Smooth muscle cell of the brain vasculature (primary cell): ENCODE measurements around the gene PPP1R8.

Source experiments
- DNase-seq: peaks from one replicate; pipeline ENCODE4 v3.0.0-alpha.2; 2012; ENCODE audit warnings: low read depth, low spot score

PPP1R8 gene

DNA sequence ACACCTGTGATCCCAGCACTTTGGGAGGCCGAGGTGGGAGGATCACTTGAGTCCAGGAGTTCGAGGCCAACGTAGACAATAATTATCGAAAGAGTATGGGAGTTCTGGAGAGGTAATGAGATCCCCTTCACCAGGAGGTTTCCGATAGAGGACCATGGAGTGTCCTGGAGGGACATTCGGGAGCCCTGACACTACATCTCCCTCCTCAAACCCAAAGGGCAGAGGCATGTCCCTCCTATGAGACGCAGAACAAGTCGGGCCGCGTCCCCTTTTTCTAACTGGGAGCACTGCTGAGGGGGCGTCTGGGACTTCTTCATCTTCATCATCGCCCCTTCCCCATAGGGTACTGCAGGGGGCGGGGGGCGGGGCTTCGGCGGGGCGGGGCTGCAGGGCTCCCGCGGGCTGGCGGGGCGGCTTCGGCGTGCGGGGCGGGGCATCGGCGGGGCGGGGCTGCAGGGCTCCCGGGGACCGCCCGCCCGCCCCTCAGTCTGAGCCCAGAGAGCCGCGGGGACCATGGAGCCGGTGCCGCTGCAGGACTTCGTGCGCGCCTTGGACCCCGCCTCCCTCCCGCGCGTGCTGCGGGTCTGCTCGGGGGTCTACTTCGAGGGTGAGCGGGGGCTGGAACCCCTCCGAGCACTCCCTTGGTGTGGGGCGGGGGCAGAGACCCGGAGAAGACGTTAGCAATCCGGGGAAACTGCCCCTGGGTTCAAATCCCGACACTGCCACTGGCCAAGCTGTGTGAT is 41.6 kb downstream of the PPP1R8 start, which contains the start of gene THEMIS2:
Gene THEMIS2 (plus strand): TSS at position 486 of the 743 bp plus-strand sequence. CDS start 28 bp downstream, at position 514.
- no peak for DNase-seq

DNA sequence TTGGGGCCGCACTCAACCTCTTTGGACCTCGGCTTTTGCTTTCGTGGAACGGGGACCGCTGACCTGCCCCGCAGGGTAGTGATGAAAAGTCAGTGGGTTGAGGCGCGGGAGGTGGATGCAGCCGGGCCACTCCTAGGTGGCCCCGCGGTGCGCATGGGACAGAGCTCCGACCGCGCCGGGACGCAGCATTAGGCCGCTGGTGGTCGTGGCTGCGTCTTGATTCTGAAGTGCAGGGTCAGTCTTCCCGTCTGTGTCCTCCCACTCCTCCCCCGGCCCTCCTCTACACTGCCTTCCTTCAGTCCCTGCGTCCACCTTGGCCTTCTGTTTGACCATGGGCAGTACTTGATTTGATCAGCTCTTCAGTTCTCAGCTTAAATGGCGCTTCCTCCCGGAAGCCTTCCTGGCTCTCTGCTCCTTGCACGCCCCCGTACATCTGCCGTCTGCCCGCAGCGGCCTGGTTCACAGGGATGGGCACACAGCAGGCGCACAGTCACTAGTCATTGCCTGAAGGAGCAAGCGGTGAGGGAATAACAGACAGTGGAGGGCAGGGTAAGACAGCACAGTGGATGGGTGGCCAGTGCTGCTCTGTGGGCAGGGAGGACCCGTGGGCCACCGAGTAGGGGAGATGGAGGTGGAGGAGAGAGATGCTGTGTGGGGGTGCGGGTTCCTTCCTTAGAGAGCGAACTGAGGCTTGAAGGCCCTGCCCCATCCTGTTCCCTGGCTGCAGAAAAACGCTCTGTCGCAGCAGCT is 42.4 kb downstream of the PPP1R8 start:
- DNase-seq, result no peak

DNA sequence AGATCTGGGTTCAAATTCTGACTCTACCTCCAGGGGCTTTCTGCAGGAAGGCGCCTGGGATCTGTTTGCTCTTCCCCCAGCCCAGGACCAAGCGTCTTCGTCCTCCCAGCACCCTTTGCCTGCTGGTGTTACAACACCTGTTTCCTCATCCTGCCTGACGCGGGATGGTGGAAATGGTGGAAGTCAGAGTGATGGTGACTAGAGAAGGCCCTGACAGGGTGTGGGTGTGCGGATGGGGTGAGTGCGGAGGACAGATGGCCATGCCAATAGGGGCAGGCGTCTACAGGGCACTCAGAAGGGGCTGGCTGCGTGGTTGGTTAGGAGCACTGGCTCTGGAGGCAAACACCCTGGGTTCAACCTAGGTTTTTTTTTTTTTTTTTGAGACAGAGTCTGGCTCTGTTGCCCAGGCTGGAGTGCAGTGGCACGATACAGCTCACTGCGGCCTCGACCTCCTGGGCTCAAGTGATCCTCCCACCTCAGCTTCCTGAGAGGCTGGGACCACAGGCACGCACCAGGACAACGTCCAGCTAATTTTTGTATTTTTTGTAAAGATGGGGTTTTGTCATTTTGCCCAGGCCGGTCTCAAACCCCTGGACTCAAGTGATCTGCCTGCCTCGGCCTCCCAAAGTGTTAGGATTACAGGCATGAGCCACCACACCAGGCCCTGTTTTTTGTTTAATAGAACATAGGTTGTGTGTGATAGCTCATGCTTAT is 43.2 kb downstream of the PPP1R8 start:
- DNase-seq, result no peak

DNA sequence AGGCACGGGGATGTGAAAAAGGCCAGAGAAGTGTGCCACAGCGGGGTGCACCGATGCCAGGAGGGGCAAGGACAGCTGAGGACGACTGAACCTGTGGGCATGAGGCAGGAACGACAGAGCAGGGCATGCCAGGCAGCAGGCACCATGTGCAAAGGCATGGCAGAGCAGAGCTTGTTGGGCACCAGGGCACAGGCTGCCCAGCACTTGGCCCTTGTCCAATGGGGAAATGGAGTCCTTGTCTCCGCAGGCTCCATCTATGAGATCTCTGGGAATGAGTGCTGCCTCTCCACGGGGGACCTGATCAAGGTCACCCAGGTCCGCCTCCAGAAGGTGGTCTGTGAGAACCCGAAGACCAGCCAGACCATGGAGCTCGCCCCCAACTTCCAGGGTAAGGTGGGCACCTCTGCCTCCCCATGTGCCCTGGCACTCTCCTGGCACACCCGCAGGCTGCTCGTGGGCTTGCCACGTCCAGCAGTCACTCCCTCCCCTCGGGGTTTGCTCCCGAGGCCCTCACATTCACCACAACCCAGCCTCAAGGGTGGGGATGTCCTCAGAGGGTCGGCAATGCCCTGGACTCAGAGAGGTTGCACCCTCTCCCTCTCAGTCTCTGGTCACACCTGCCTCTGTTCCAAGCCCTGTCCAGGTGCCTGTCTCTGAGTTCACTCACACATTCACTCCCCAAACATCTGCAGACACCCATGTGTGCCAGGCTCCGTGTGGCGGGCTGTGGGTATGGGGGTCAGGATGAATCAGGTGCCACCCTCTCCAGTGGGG is 45.9 kb downstream of the PPP1R8 start:
- DNase-seq, result no peak

DNA sequence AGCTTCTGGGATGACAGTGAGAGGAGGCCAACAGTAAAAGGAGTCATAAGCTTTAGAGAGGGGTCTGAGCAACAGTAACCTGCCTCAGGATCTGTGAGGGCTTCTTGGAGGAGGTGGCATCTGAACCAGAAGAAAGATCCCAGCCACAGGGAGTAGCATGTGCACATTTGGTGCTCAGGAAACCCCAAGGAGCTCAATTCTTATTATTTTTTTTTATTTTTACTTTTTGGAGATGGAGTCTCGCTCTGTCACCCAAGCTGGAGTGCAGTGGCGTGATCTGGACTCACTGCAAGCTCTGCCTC is 46.5 kb downstream of the PPP1R8 start:
- no peak for DNase-seq

DNA sequence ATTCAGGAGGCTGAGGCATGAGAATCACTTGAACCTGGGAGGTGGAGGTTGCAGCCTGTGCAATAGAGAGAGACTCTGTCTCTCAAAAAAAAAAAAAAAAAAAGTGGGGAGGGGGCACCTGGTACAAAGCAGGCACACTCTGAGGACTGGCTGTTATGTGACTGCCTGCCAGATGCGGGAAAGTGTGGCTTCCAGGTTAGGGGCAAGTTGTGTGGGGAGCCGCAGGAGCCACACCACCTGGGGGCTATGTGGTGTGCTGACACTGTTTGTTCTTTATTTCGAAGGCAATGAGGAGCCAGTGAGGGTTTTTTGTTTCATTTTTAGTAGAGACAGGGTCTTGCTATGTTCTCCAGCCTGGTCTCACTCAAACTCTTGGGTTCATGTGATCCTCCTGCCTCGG is 47.5 kb downstream of the PPP1R8 start:
- DNase-seq, result no peak

DNA sequence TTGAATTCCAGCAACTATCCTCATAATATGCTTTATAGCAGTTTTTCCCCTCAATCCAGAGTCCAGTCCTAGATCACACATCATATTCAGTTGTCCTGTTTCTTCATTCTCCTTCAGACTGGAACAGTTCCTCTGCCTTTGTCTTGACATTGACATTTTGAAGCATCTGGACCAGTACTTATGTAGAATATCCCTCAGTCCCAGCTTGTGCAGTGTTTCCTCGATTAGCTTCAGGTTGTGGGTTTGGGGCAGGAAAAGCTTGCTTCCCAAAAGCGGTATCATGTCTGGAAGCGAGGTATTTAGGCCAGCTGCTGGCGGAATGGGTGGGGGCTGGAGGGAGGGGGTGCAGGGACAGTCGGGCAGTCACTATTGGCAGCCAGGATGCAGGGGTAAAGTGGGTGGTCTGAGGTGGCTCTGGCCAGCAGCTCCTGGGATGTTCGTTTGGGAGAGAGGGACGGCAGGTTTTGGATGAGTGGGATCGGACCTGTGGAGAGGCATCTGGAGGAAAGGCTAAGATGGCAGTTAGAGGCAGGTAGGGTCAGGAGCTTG is 48.3 kb downstream of the PPP1R8 start:
- DNase-seq, result no peak

DNA sequence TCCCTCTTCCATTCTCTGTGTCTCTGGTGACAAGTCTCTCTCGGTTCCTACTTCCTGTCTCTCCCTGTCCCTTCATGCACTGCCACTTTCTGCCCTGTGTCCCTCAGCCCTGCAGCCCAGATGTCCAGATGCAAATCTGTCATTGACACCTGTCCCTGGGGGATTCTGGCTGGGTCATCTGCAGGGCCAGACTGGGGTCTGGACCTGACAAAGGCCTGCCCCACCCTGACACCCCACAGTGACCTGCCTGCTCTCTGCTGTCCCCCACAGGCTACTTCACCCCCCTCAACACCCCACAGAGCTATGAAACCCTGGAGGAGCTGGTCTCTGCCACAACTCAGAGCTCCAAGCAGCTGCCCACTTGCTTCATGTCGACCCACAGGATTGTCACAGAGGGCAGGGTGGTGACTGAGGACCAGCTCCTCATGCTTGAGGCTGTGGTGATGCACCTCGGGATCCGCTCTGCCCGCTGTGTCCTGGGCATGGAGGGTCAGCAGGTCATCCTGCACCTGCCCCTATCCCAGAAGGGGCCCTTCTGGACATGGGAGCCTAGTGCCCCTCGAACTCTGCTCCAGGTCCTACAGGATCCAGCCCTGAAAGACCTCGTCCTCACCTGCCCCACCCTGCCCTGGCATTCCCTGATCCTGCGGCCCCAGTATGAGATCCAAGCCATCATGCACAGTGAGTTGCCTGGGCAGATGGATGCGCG is 48.9 kb downstream of the PPP1R8 start:
- no peak for DNase-seq

DNA sequence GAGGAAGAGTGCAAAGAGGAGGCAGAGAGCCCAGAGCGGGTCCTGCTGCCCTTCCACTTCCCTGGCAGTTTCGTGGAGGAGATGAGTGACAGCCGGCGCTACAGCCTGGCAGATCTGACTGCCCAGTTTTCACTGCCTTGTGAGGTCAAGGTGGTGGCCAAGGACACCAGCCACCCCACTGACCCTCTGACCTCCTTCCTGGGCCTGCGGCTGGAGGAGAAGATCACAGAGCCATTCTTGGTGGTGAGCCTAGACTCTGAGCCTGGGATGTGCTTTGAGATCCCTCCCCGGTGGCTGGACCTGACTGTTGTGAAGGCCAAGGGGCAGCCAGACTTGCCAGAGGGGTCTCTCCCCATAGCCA is 51.9 kb downstream of the PPP1R8 start:
- no peak for DNase-seq

DNA sequence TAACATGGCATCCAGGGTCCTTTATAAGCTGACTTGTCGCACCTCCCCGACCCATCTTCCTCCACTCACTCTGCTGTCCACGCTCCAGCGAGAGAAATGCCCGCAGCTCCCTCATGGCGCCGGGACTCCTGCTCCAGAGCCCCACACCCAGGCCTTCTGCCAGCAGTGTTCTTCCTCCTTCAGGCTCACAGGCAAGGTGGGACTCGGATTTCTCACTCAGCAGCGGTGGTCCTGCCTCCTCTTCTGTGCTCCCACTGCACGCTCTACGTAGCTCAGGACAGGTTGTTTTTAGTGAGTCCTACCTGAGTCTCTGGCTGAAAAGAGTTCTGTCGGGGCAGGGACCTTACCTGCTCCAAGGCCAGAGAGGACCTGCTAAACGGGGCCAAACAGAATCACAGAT is 53.0 kb downstream of the PPP1R8 start:
- DNase-seq, result no peak

DNA sequence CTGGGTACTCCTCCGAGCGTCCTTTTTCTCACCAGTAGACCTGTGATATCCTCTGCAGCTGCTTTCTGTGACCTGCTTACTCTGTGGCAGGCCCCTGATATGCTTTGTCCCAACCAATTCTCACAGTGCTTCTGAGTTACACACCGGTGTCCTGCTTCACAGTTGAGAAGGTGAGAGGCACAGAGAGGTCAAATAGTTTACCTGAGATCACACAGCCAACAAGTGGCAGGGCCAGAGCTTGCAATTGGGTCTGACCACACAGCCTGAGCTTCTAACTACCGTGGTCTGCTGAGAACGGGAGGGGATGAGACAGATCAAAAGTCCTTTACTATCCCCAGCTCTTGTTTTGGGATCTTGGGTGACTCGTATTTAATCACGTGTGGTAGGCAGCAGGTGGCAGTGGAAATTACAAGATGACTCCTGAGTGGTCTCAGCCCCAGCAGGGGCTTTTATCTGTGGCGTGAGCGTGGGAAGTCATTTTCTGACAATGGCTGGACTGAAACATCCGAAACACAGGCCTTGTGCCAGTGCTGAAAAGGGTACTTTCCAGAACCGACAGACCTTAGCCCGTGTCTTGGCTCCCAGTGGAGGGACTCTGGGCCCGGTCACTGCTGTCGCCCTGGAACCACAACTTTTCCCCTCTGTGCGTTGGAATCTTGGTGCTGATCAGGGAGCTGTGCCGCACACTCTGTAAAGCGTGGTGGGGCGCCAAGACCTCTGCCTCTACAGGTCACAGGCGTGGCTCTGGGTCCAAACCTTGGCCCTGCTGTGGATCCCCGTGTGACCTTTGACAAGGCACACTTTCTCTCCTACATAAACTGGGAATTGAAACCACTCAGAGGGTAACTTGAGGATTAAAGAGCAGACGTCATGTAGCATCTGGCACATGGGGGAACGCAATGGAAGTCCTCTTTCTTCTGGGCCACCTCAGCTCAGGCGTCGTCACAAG is 53.7 kb downstream of the PPP1R8 start:
- DNase-seq, result no peak

DNA sequence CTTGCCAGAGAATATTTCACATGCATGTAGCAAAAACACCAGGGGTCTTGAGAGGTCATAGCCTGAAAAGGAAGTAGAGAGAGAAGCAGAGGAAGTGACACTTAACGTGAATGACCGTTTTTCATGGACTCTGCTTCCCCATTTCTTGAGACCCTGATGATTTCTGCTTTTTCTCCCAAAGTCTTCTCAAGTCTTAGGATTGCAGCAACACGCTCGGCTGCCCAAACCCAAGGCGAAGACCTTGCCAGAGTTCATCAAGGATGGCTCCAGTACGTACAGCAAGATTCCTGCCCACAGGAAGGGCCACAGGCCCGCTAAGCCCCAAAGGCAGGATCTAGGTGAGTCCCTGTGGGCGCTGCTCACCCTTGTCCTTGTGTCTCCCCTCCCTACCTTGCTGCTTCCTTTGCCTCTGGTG is 54.5 kb downstream of the PPP1R8 start:
- no peak for DNase-seq

DNA sequence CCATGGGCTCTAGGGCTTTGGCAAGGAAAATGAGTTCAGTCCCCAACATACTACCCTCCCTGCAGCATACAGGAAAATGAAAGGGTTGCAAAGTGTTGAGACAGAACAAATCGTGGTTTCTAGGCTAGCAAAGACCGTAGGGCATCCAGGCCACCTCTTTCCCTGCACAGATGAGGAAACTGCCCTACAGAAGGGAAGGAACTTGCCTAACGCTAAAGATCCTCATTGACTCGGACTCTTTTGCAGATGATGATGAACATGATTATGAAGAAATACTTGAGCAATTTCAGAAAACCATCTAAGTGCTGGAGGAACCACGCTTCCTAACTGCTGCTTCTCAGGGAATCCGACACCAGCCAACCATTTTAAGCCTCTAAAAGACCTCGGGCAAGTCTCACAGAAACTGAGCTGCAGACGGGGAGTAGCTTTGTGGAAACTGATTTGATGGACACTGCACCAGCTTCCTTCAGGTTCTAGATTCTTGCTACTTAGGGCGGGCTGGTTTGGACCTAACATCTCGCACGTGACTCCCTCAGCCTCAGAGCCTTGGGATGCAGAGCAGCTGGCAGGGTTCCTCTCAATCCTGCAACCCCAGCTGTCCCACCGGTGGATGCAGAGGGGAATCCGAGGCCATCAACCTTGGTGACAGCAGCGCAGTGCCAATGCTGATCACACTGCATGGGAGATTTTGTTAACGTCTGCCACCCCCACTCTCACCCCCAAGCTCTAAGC is 55.2 kb downstream of the PPP1R8 start:
- no peak for DNase-seq

DNA sequence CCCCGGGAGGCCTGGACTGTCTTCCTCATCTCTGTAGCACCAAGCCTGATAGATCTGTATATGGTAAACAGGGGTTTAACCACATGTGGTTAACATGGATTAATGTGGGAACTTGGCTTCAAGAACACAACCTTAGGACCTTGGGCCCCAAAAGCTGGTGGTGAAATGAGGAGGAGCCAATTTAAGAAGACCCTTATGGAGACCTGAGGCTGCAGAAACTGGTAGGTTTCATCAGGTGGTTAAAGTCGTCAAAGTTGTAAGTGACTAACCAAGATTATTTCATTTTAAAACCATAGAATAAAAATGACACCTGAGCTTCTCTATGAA is 55.7 kb downstream of the PPP1R8 start:
- no peak for DNase-seq

DNA sequence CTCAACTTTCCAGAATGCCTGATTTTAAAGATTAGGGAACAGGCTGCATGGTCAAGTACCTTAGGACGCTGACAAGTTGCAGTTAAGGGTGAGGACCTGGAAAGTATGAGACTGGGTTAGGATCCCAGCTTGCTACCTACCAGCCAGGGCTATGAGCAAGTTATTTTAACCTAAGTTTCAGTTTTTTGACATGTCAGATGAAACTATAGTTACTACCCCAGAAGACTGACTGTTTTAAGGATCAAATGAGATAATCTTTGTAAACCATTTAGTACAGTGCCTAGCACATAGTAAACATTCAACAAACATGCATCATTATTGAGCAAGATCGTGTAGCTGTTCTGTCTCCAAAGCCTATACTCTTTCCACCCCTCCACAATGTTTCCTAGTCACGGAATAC is 56.2 kb downstream of the PPP1R8 start:
- DNase-seq, result no peak

DNA sequence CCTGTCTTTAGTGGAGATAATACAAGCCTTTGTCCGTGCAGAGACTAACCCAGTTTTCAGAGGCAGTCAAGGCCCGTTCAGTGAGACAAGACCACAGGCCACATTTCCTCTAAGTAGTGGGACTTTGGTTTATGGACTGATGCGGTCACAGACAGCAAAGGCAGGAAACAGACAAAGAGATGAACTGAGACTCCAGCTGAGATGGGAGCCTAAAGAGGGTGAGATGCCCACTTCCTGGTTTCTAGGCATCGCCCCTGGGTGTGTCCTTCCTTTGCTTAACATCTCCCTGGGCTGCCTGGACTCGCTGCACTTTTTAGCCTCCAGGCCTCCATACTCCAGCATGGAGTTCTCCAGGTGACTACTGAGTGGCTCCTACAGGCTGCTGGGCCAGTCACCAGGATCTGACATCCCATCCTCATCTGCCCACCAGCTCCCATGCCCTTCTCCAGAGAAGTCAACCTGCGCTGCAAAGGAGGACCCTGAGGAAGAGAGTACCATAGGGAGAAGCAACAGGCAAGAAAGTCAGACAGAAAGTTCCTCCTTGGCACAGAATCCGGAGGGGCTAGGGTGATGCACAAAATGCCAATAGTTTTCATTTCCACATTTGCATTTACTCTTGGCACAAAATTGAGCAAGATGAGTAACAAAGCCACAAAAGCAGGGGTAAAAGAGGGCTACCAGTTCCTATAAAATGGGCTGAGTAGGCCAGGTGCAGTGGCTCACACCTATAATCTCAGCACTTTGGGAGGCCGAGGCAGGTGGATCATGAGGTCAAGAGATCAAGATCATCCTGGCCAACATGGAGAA is 56.8 kb downstream of the PPP1R8 start:
- no peak for DNase-seq

DNA sequence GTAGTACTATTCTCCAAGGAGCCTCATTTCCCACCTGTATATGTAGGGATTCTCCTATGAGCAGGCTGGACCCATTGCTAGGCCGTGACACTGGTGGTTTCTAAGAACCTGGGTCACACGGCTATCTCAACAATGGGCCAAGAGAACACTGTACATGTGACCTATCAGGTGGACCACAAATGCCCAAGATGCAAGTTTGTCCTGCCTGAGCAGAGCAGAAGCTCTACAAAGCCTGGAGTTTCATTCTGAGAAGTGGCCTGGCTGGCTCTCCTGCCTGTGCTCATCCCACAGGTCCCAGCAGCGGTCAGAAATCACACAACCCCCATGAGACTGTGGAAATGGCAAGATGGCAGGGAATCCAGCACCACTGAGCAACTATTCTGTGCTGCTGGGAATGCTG is 58.9 kb downstream of the PPP1R8 start:
- DNase-seq, result no peak

DNA sequence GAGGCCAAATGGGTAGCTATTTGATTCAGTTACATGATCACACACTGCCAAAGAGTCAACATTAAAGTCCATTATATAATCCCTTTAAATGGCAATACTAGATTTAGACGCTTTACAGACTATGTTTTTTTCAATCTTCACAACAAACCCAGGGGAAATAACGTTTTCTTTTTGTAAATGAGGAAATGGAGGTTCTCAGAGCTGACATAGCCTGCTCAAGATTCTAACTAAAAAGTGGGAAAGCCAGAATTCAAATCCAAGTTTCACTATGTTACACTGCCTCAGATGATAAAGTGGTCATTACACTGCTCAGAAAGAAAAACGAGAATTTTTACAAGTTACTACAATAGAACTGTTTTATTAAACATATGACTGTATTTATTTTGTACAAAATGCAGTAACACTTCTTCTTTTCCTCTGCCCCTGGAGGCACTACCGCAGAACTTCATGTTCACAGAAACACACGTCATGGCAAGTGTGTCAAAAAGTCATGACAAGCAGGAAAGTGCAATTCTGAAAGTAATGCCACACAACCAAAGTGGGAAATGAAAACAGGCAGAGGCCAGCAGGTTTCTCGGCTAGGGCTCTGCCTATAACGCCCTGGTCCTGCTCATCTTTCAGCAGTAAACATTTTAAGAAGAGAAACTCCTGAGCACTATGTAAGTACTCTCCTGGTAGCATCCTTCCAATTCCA is 60.8 kb downstream of the PPP1R8 start:
- no peak for DNase-seq
